ENCODE measurements around the gene NTN4.
"Not testable (repeated sequence)": the region's sequence is repeated elsewhere in the genome, so short reads cannot be mapped to it uniquely, and the experiment has no call there.

The NTN4 gene

GRCh38 chr12:95681210-95681765 is 109.3 kb downstream of the NTN4 start:
- TF ChIP-seq CTCF (IDR thresholded peaks at IDR 0.05; ENCODE audit: unreplicated experiment in 3 of 3), result no peak
- Mint-ChIP-seq H3K9me3 (peaks cover 5% of the 10 kb centered on the region), H3K27me3 (ENCODE audit: low read depth) (no peaks in the 10 kb centered on the region), H3K4me1 (no peaks in the 10 kb centered on the region), H3K36me3 (ENCODE audit: low read depth) (peaks cover 11% of the 10 kb centered on the region), H3K27ac (no peak overlapping the region), H3K4me3 (no peak overlapping the region)

GRCh38 chr12:95678684-95679083 is 111.9 kb downstream of the NTN4 start:
- Mint-ChIP-seq H3K4me3 (no peak overlapping the region), H3K4me1 (peaks cover 20% of the 10 kb centered on the region), H3K27me3 (ENCODE audit: low read depth) (no peaks in the 10 kb centered on the region), H3K36me3 (ENCODE audit: low read depth) (peaks cover 11% of the 10 kb centered on the region), H3K27ac (no peak overlapping the region), H3K9me3 (peaks cover 5% of the 10 kb centered on the region)
- TF ChIP-seq CTCF (IDR thresholded peaks at IDR 0.05; ENCODE audit: unreplicated experiment in 3 of 3), result no peak

GRCh38 chr12:95677782-95678181 is 112.8 kb downstream of the NTN4 start:
- not testable (repeated sequence) for H3K27ac Mint-ChIP-seq; H3K4me3 Mint-ChIP-seq; H3K9me3 Mint-ChIP-seq; H3K27me3 Mint-ChIP-seq (ENCODE audit: low read depth)
- H3K36me3 Mint-ChIP-seq (ENCODE audit: low read depth), result peaks cover 11% of the 10 kb centered on the region
- H3K4me1 Mint-ChIP-seq, result peaks cover 27% of the 10 kb centered on the region

GRCh38 chr12:95674631-95675030 is 115.9 kb downstream of the NTN4 start:
- H3K27me3 Mint-ChIP-seq (ENCODE audit: low read depth), result peaks cover 3% of the 10 kb centered on the region
- H3K4me1 Mint-ChIP-seq, result peaks cover 32% of the 10 kb centered on the region

GRCh38 chr12:95674163-95674562 is 116.4 kb downstream of the NTN4 start:
- H3K27ac Mint-ChIP-seq, result peak overlapping the region; percentile 55 to 70 (median 63)
- H3K4me3 Mint-ChIP-seq, result no peak overlapping the region
- H3K4me1 Mint-ChIP-seq, result peaks cover 32% of the 10 kb centered on the region
- no peaks in the 10 kb centered on the region for H3K36me3 Mint-ChIP-seq (ENCODE audit: low read depth)
- TF ChIP-seq CTCF (IDR thresholded peaks at IDR 0.05; ENCODE audit: unreplicated experiment in 3 of 3), result no peak
- H3K27me3 Mint-ChIP-seq (ENCODE audit: low read depth), result peaks cover 3% of the 10 kb centered on the region
- H3K9me3 Mint-ChIP-seq, result no peaks in the 10 kb centered on the region

More at GRCh38 chr12:95674631-95675030, 115.9 kb downstream of the NTN4 start:
- Mint-ChIP-seq H3K4me3 (no peak overlapping the region), H3K9me3 (peaks cover 2% of the 10 kb centered on the region), H3K27ac (peak overlapping the region; percentile 55 to 70 (median 63)), H3K36me3 (ENCODE audit: low read depth) (peaks cover 4% of the 10 kb centered on the region)
- TF ChIP-seq CTCF (IDR thresholded peaks at IDR 0.05; ENCODE audit: unreplicated experiment in 3 of 3), result no peak

- TF ChIP-seq CTCF (IDR thresholded peaks at IDR 0.05; ENCODE audit: unreplicated experiment in 3 of 3), result no peak
- Mint-ChIP-seq H3K4me1 (peaks cover 32% of the 10 kb centered on the region), H3K27ac (peak overlapping the region; percentile 55 to 70 (median 63)), H3K4me3 (no peak overlapping the region), H3K9me3 (no peaks in the 10 kb centered on the region), H3K27me3 (ENCODE audit: low read depth) (peaks cover 3% of the 10 kb centered on the region), H3K36me3 (ENCODE audit: low read depth) (no peaks in the 10 kb centered on the region)
Observed at GRCh38 chr12:95673576-95673975, 117.0 kb downstream of the NTN4 start.
